Transverse colon (tissue), 4 donors: Measurements from ENCODE around the gene GNPTAB.

Experiments used
- POLR2AphosphoS5 ChIP-seq, 3 donors: sonication (generic); formaldehyde crosslinking; IDR thresholded peaks; one replicate each; pipeline ENCODE4 v1.6.1; 2016; ENCODE audit warnings: antibody characterized with exemption in 3 of 3
- TF ChIP-seq, protein P1 (sequence below), 5 experiments: fragments of 200-600 bp in 3 of 5; fragments of 450-650 bp in 2 of 5; sonication (generic) in 3 of 5; IDR thresholded peaks; 1 replicate in 2 of 5; 2 replicates in 3 of 5; pipeline ENCODE4 v1.5.1; 2016 to 2017; ENCODE audit warnings: antibody characterized with exemption in 5 of 5, inconsistent platforms in 3 of 5, mild to moderate bottlenecking in 2 of 5, moderate library complexity in 1 of 5

GRCh38 chr12:101803978-101804377, 26.8 kb downstream of the GNPTAB start:
- TF ChIP-seq, protein P1, sequence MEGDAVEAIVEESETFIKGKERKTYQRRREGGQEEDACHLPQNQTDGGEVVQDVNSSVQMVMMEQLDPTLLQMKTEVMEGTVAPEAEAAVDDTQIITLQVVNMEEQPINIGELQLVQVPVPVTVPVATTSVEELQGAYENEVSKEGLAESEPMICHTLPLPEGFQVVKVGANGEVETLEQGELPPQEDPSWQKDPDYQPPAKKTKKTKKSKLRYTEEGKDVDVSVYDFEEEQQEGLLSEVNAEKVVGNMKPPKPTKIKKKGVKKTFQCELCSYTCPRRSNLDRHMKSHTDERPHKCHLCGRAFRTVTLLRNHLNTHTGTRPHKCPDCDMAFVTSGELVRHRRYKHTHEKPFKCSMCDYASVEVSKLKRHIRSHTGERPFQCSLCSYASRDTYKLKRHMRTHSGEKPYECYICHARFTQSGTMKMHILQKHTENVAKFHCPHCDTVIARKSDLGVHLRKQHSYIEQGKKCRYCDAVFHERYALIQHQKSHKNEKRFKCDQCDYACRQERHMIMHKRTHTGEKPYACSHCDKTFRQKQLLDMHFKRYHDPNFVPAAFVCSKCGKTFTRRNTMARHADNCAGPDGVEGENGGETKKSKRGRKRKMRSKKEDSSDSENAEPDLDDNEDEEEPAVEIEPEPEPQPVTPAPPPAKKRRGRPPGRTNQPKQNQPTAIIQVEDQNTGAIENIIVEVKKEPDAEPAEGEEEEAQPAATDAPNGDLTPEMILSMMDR (IDR thresholded peaks at IDR 0.05), result no peak
- TF ChIP-seq POLR2AphosphoS5 (IDR thresholded peaks at IDR 0.05), result no peak
